Fibroblast of lung (primary cell): ENCODE measurements around the gene ABLIM2.

Source experiments
- CTCF ChIP-seq, 2 donors: IDR thresholded peaks in 1 of 2; conservative IDR thresholded peaks in 1 of 2; 1 replicate in 1 of 2; 2 replicates in 1 of 2; pipeline ENCODE4 v1.5.1; 2011 to 2012; ENCODE audit warnings: low read length in 2 of 2, control low read depth in 1 of 2, inconsistent platforms in 1 of 2, low read depth in 1 of 2, mild to moderate bottlenecking in 1 of 2
- EZH2 ChIP-seq: IDR thresholded peaks from 2 replicates; pipeline ENCODE4 v1.5.1; 2012; ENCODE audit warnings: low read length, control low read depth, mild to moderate bottlenecking; ENCODE audit errors: missing control alignments

DNA sequence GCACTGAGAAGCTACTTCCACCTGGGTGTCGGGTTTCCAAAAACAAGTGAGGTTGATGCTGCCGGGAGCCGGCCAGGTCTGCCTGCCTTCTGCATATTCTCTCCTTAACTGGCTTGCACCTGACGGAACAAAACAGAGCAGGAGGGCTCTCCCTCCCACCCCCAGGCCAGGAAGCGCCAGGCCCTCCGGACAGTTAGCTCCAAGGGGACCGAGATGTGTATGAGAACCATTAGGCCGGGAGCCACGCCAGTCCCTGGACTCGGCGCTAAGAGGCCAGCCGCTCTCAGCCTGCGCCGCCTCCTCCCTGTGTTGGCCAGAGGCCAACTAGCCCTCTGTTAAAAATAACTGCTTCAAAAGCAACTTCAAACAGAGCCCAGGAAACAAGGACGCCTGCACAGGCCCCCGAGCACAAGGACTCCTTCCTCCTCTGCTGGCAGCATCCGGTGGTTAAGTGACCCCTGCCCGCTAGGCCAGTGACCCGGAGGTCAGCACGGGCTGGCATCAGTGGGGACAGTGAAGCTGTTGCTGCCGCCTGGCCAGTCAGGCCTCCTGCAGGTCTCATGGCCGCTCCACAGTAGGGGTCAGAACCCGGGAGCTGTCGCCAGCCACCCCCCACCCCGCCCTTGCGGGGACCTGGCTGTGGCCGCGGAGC lies 107.9 kb downstream of the ABLIM2 start:
- TF ChIP-seq CTCF (conservative IDR thresholded peaks at IDR 0.05 in 1 of 2, IDR thresholded peaks at IDR 0.05 in 1 of 2; ENCODE audit: low read depth in 1 of 2, low read length in 2 of 2): no peak
- TF ChIP-seq EZH2: no peak
